HG03432 (cell line): ENCODE results near the gene FBXL12.
"Not testable (repeated sequence)": the region's sequence is repeated elsewhere in the genome, so short reads cannot be mapped to it uniquely, and the experiment has no call there.

Experiments used
- ATAC-seq: cut with Tn5 transposase; IDR thresholded peaks from one replicate; pipeline ENCODE4 v1.9.1; 2021; ENCODE audit warnings: mild to moderate bottlenecking, moderate library complexity; ENCODE audit not compliant: unreplicated experiment

The FBXL12 gene

DNA sequence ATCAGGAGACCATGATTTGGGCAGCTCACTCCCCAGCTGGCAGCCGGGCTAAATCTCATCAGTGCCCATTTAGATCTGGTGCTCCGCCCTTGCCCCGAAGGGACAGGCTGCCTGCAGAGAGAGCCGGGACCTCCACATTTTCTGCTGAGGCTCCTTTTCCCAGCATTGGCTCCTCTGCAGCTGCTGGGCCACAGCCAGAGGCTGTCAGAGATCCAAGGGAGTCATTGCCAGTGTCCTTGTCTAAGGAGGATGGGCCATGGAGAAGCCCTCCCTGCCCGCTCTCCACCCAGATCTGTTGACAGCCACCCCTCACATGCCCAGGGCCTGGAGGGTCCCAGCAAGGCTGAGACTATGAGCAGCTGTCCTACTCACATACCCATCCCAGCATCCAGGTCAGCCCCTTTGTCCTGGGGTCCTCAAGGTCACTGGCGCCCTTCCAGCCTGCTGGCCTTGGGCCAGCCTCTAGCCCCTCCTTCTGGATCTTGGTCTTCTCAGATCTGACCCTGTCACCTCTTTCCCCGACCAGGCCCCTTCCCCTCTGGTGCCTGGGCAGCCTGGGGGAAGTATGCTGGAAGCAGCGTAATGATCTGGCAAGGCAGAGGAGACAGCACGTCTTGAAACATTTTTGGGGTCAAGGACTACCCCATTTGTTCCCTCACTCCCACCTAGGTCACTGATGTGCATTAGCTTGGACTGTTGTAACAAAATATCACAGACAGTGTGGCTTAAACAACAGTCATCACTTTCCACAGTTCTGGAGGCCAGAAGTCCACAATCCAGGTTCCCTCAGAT lies 24.2 kb upstream of the FBXL12 start:
- ATAC-seq, result no peak

DNA sequence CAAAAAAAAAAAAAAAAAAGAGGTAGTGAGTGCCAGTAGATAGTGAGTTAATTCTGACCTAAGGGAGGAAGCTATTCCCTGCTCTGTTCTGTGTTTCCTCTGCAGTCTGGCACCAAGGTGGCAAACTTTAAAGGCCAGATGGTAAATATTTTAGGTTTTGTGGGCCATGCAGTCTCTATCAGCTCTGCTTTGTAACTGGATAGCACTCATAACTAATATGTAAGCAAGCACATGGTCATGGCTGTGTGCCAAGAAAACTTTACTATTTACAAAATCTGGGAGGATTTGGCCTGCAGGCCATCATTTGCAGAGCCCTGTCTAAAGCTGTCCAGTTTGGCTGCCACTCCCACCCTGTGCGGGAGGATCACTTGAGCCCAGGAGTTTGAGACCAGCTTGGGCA lies 20.5 kb upstream of the FBXL12 start:
- no peak for ATAC-seq

DNA sequence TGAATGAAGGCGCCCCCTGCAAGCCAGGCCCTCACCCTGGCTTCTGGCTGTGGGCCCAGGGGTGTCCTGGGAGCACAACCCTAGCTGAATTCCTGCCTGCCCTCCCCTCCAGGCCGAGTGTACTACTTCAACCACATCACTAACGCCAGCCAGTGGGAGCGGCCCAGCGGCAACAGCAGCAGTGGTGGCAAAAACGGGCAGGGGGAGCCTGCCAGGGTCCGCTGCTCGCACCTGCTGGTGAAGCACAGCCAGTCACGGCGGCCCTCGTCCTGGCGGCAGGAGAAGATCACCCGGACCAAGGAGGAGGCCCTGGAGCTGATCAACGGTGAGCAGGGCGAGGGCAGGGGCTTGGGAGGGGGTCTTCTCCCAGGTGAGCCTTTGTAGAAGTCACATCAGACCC lies 19.4 kb upstream of the FBXL12 start:
- no peak for ATAC-seq

DNA sequence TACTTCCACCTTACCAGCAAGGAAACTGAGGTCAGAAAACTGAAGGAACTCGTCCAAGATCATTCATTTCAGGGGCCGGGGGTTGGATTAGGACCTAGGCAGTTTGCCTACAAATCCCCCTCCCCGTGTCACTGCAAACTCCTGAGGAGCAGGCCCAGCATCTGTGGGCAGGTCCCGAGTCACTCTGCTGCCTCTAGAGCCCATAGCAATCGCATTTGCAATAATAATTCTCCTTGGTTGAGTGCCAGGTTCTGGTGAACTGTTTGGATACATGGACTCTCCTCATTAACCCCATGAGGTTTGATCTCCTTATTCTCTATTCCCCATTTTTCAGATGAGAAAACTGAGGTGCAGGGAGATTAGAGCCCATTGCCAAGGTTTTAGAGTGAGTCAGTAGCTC lies 17.1 kb upstream of the FBXL12 start:
- no peak for ATAC-seq

DNA sequence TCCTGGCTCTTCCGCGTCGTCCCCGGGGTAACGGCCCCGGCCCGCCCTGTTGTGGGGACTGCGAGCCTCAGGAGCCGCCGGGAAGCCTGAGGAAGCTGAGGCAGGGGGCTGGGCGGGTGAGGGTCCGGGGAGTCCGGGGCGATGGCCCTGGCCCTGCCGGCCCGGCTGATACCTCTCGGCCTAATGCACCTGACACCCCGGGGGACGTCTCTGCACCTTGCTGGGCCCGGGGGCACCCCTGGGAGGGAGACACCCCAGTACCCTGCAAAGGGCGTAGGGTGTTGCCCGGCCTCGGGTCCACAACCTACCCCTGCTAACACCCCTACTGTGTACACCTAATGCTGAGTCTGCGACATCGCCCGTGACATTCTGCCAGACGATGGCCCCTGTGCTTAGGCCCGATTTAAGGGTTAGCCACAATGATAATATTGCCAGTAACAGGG lies 16.6 kb upstream of the FBXL12 start:
- peak; percentile 17 for ATAC-seq

DNA sequence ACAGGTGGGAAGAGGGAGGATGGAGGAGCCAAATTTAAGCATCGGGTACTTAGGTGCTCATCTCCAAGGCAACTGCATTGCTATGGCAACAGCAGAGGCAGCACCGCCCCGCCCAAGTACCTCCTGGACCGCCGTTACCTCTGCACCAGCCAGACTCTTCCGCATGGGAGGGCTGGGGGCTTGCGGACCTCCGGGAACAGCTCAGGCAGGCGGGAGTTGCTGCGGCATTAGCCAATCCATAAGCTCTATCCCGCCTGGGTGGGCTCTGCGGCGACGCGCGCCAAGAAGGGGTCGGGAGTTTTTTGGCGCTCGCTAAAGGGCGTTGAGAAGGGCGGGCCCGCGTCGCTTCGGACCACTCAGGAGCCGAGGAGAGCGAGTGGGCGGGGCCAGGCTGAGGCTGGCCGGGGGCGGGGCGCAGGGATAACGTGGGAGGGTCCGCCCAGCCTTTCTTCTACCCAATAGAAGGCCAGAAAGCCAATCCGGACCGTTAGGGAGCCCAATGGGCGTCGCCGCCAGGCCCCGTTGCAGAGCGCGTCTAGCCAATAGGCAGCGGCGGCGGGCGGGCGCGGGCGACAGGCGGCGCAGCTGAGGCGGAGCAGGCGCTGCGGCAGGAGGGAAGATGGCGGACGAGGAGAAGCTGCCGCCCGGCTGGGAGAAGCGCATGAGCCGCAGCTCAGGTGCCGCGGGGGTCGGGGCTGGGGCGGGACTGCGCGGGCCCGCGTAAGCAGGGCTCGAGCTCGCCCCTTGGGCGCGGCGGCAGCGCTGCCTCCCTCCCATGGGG lies 16.0 kb upstream of the FBXL12 start, which contains the start of gene PIN1:
Gene PIN1 (plus strand): TSS at position 593 of the 781 bp plus-strand sequence. CDS start 27 bp downstream, at position 620.
- ATAC-seq, result peak; percentile 91

DNA sequence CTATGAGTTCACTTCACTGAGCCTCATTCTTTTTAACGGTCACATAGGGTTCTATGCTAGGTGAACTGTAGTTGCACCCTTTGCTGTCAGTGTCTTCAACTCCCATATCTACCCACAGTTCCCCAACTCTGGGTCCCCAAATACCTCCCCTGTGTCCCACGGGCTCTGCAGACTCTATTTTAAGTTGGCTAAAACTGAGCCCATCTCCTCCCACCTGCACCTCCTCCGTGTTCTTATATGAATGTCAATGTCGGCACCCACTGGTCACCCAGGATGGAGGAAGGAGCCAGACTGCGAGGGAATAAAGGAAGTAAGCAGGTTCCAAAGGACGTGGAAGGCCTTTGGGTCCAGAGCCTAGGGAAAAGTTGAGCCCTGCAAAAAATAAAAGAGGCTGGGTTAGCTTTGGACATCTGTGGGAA lies 15.4 kb upstream of the FBXL12 start:
- no peak for ATAC-seq

DNA sequence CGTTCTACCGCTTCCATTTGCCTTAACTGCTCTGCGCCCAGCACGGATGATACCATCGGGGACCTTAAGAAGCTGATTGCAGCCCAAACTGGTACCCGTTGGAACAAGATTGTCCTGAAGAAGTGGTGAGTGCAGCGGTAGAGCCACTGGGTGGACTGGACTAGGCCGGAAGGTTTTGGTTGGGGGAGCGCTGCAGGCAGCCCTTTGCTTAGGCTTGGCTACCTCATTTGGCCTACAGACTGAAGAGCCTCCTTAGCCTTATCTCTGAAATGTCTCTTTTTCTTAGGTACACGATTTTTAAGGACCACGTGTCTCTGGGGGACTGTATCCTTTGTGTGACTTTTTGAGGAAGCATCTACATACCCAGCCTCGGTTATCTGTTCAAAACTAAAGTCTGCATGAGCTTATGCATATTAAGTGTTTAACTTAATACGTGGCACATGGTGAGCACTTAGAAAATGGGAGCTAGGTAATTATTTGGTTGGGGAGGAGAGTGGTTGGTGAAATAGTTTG lies 9.7 kb upstream of the FBXL12 start:
- no peak for ATAC-seq

DNA sequence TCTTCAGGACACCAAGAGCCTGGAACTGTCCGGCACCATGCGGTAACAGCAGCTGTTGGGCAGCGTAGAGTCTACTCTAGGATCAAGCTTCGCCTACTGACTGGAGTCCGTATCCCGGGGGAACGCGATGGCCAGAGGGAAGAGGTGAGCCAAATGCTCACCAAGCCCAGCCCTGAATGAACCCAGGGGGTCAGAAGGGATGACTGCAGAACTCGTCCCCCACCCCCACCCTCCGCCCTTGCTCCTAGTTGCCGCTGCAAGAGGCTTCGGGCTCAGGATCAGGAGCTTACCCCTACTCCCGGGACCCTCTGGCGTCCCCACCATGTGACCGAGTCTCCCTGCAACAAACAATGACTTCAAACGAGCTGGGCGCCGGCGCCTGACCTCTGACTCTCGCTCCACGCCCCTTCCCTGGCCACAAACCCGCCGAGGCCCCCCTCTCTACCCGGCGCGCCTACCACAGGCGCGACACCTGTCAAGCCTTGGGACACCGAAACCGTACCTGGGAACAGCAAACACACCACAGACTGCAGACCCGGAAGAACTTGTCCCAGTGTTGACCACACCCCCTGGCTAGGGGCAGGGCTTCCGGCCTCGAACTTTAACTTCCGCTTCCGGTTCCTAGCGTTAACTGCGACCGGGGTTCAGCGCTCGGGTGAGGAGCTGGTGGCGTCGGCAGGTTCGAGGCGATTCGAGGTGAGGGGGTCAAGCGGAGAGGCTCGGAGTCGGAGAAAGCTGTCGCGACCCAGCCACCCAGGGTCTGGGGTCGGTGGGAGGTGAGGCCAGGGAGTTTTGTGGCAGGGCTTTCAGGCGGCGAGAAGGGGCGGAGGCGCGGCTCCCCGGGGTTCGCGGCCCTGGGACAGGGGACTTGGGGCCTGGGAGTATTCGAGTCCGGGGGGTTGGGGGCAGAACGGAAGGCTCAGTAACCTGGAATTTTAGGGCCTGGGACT lies 8.7 kb upstream of the FBXL12 start, which contains the start of gene UBL5:
Gene UBL5 (plus strand): TSS at position 630 of the 950 bp plus-strand sequence. CDS start 420 bp downstream, outside the sequence.
- peak; percentile 86 for ATAC-seq

DNA sequence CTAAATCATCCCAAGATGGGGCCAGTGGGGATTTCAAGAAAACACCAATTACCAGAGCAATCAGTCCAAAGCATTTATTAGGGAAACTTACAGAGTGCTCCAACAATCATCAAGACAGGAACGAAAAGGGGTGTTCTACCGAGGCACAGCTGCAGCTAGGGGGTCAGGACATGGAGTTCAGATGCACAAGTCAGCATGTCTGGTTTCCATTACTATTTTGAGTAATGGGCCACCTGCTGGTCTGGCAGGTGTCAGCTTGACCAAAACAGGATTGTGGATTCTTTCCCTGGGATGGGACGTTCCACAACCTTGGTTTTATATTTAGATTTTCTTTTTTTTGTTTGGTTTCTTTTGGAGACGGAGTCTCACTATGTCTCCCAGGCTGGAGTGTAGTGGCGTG lies 4.9 kb upstream of the FBXL12 start:
- ATAC-seq, result no peak

DNA sequence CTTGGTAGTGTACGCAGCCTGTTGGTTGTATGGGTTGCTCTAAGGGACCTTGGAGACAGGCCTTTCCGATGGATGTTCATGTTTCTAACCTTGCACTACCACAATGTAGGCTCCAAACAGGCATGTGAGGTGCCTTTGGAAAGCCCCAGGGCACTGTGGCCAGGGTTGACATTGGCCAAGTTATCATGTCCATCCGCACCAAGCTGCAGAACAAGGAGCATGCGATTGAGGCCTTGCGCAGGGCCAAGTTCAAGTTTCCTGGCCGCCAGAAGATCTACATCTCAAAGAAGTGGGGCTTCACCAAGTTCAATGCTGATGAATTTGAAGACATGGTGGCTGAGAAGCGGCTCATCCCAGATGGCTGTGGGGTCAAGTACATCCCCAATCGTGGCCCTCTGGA lies 1.2 kb upstream of the FBXL12 start:
- not testable (repeated sequence) for ATAC-seq

DNA sequence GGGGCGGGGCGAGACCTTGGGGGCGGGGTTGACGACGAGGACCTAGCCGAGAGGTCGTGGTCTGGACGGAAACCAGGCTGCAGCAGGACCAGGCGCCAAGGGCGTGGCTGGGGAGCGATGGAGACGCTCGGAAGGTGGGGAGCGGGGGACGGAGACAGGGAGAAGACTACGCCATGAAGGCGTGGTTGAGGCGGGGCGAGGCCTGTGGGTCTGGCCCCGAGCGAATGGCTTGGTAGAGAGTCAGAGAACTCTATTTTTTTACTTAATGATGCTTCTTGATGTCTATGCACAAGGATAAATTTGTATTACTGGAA lies 674 bp upstream of the FBXL12 start:
- no peak for ATAC-seq

DNA sequence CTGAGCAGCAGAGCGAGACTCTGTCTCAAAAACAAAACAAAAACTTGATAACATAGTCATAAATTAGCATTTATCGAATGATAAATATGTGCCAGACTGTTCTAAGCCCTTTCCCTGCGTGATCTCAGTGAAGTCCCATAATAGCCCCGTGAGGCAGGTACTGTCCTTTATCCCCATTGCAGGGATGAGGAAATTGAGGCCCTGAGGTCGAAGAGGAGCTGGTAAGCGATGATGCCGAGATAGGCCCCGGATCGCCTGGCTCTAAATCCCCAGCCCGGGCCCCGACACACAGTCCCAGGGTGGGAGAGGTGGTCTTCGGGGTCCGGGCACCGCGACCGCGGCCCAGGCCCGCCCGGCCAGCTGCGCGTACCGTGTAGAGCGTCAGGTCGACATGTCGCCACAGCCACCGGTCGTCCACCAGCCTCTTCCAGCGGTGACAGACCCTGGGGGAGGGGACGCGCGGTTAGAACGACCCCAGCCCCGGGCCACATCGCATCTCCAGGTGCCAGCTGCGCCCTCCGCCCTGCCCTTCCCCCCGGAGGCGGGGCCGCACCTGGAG lies 625 bp downstream of the FBXL12 start:
- no peak for ATAC-seq

DNA sequence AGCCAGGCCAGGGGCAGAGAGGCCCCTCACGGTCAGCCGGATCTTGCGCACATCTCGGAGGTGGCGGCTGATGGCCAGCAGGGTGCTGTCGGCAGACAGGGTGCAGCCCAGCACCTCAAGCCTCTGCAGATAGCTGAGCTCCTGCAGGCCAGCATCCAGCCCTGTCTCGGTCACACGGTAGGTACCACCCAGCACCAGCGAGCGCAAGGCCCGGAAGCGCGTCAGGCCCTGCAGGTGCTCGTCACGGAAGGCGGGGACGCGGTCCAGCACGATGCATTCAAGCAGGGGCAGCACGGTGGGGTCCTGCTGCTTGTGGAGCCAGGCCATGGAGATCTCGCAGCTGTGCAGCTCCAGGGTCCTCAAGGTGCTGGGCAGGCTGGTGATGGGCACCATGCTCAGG lies 7.7 kb downstream of the FBXL12 start:
- no peak for ATAC-seq

DNA sequence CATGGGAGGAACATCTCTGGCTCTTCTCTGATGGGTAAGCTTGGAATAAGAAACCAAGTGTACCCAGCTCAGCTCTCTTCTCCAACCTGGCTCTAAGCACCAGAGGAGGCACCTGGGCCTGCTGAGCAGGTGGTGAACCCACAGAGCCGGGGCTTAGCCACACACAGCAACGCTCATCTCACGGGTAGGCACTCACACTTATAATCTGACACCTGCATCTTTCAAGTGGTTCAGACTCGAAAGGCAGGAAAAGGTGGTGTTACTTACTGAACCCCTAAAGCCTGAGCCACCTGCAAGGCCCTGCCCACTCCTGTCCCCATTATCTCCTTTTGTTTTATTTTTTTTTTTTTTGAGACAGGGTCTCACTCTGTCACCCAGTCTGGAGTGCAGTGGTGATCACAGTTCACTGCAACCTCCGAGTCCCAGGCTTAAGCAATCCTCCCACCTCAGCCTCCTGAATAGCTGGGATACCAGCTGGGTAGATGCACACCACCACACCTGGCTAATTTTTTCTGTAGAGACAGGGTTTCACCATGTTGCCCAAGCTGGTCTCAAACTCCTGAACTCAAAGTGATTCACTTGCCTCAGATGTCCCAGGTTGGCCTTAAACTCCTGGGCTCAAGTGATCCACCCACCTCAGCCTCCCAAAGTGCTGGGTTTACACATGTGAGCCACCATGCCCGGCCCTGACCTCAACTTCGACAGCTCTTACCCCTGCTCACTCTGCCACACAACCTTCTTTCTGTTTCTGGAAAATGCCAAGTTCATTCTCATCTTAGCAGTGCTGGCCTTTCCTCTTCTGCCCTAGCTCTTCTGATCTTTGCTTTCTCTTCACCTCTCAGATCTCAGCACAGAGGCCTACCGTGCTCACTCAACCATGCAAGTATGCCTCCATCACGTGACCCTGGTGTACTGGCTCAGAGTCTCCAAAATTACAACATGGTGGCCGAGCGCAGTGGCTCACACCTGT lies 9.7 kb downstream of the FBXL12 start:
- ATAC-seq, result no peak

DNA sequence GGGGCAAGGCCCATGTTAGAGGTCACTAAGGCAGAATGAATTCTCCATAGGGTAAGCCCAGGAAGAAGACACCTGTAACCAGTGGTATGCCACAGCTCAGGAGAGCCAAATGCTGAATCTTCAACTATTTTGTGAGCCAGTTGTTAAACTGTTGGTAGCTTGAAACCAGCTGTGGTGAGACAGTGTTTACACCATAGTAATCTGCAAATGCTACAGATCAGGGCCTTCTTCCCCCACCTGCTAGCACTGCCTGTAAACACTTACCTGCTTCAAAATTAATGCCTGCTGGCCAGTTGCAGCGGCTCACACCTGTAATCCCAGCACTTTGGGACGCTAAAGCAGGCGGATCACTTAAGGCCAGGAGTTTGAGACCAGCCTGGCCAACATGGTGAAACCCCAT lies 12.1 kb downstream of the FBXL12 start:
- no peak for ATAC-seq

DNA sequence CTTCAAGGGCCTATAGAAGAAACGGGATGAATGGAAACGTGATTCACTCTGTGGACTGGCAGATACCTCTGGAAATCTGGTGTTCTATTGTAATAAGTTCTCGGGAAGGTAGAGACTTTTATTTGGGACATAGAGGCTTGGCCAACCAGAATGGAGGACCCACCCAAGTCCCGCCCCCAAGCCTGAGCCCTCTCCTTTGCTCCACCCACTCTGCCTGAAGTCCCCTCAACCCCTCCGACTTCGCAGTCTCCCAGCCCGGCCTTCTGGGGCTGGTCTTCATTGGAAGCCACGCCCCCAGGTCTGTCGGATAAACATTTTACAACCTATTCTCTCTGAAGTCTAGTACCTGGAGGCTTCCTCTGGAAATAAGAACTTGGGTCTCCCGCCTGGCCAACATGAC lies 16.9 kb downstream of the FBXL12 start:
- no peak for ATAC-seq

DNA sequence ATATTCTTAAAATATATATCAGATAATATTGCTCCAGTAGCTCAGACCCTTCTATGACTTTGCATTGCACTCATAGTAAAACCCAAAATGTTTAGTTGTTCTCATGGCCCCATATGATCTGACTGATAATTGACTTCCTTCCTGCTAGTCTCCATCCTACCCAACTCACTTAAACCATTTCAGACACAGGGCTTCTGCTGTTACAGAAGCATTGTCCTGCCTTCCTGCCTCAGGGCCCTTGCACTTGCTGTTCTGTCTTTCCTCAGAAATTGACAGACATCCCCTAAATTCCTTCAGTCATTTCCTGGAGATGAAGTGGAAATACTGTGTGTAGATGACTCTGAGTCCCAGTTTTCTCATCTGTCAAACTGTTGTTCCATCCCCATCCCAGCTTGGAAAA lies 19.7 kb downstream of the FBXL12 start:
- ATAC-seq, result no peak

DNA sequence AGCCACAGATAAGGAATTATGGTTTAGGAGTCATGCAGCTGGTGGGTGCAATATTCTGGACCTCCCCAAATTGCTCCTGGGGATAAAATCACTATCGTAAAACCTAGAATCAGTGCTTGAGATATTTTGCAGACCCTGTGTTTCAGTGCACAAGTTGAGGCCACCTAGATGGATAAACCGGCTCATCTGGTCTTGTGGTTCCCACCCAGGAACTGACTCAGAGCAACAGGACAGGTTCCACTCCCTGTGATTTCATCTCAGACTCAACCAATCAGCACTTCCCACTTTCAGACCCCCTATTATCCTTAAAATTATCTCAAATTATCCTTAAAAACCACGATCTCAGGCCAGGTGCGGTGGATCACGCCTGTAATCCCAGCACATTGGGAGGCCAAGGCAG lies 21.0 kb downstream of the FBXL12 start:
- no peak for ATAC-seq
